ENCODE results near the gene HERPUD1. TPM values are rescaled to one million over a fixed set of nuclear protein-coding genes. Genes with fewer than 3 reads are reported as not detected.

The HERPUD1 gene
- total and polyA plus RNA-seq, 9 of the 15 experiments (the other 6 are each of a cell fraction or from before 2014, with no cell fraction given): 14.2 to 60.7 (median 37.4) TPM

DNA sequence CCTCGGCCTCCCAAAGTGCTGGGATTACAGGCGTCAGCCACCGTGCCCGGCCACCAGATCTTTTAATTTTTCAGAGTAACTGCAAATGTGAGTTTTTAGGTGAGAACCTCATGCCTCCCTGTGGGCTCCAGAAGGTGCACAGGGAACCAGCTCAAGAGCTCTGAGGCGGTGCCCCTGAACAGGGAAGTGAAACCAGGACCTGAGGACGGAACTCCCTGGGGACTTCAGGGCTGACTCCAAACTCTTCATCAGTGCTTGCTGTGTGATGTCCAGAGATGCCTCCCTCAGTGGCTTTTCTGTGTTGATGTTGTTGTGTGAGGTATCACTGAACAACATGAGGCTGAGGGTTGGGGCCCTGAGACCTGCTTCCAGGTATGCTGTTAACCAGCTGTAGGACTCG, 43.1 kb upstream of the HERPUD1 start:
- BruUV-seq (replicated peaks): no TSS peak
- Histone ChIP-seq H3K9me3 (replicated peaks; ENCODE audit: control insufficient read depth, insufficient read depth, low read depth, low read length) (no peaks in the 10 kb centered on the region), H3K27ac (ENCODE audit: extremely low read depth, low read depth, low read length) (no peak overlapping the region), H3K4me2 (ENCODE audit: insufficient read depth, low read length) (no peak overlapping the region), H4K20me1 (replicated peaks; ENCODE audit: control insufficient read depth, insufficient read depth, low read length) (no peaks in the 10 kb centered on the region), H3K79me2 (ENCODE audit: control insufficient read depth, insufficient read depth, low read length) (no peaks in the 10 kb centered on the region), H3K27me3 (ENCODE audit: control insufficient read depth in 2 of 2, insufficient read depth in 2 of 2, low read length in 2 of 2) (peaks cover 0 to 32% of the 10 kb centered on the region in 2 experiments; a peak in 4 of 5 replicates), H3K36me3 (ENCODE audit: control insufficient read depth, insufficient read depth, low read length) (no peaks in the 10 kb centered on the region), H3K4me1 (replicated peaks in 1 of 2; ENCODE audit: control insufficient read depth in 2 of 2, insufficient read depth in 2 of 2, low read length in 2 of 2) (peaks cover 0 to 14% of the 10 kb centered on the region in 2 experiments; a peak in 2 of 5 replicates), H3K9ac (ENCODE audit: insufficient read depth in 1 of 2, low read depth in 2 of 2, low read length in 2 of 2) (no peak overlapping the region), H2AFZ (ENCODE audit: low read depth, low read length) (no peak overlapping the region), H3K4me3 (no peak overlapping the region), H3K9me1 (ENCODE audit: control insufficient read depth, insufficient read depth, low read length) (no peaks in the 10 kb centered on the region)
- DNase-seq (ENCODE audit: extremely low read depth in 1 of 4, low spot score in 3 of 4) (no peak), ATAC-seq (no peak), FAIRE-seq (no peak)
- CTCF ChIA-PET (ENCODE audit: low intra/inter-chr PET ratio): no interaction called here
- TF ChIP-seq, protein P1, sequence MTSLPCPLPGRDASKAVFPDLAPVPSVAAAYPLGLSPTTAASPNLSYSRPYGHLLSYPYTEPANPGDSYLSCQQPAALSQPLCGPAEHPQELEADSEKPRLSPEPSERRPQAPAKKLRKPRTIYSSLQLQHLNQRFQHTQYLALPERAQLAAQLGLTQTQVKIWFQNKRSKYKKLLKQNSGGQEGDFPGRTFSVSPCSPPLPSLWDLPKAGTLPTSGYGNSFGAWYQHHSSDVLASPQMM (CRISPR knock-in tag; IDR thresholded peaks at IDR 0.05): no peak
- TF ChIP-seq JUNB (CRISPR knock-in tag; conservative IDR thresholded peaks at IDR 0.05): no peak
- TF ChIP-seq CREBBP (IDR thresholded peaks at IDR 0.05; ENCODE audit: low read depth, low read length): no peak
- no peak for TF ChIP-seq FOXK1 (CRISPR knock-in tag; IDR thresholded peaks at IDR 0.05; ENCODE audit: borderline replicate concordance)
- TF ChIP-seq HDAC2 (IDR thresholded peaks at IDR 0.05): no peak
- no peak for TF ChIP-seq NCOA1 (IDR thresholded peaks at IDR 0.05; ENCODE audit: low read depth)
- TF ChIP-seq ZNF584 (CRISPR knock-in tag; IDR thresholded peaks at IDR 0.05; ENCODE audit: low read depth): no peak
- no peak for TF ChIP-seq ZNF79 (CRISPR knock-in tag; IDR thresholded peaks at IDR 0.05; ENCODE audit: low read depth)
- TF ChIP-seq THRAP3 (IDR thresholded peaks at IDR 0.05; ENCODE audit: borderline replicate concordance): no peak
- TF ChIP-seq PTRF (tag; IDR thresholded peaks at IDR 0.05): no peak
- no peak for TF ChIP-seq ZFP1 (CRISPR knock-in tag; IDR thresholded peaks at IDR 0.05)
- TF ChIP-seq TEAD4 (IDR thresholded peaks at IDR 0.05; ENCODE audit: low read length): no peak
- no peak for TF ChIP-seq TEAD4 (CRISPR knock-in tag; IDR thresholded peaks at IDR 0.05; ENCODE audit: borderline replicate concordance)
- WGBS (ENCODE audit: insufficient coverage, low coverage, missing lambda C conversion rate): 53% methylated on average over 7 of the region's 7 CpGs
- intact Hi-C loops (cut with micrococcal nuclease): no loop called here
- in situ Hi-C loops (cut with MboI): no loop called here
- POLR2A ChIA-PET: no interaction called here
